Measurements from ENCODE around the gene LRRC73.
A peak's percentile ranks its signal among the peaks of the same experiment; 100 is the strongest.
"Not testable (repeated sequence)": the region's sequence is repeated elsewhere in the genome, so short reads cannot be mapped to it uniquely, and the experiment has no call there.

LRRC73 gene

DNA sequence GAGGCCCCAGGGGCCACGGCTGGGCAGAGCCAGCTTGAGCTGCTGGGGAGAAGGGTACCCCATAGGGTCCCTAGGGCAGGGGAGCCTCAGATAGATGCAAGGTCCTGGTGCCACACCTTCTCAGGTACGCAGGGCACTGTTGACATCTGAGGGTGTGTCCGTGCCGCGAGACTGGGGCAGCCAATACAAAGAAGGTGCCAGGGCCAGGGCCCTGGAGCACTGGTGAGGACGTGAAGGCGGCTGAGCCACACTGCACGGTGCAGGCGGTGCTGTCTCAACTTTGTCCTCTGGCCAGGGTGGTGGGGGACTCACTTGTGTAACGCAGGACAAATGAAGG, 649 bp upstream of the LRRC73 start:
- DNase-seq: no peak

DNA sequence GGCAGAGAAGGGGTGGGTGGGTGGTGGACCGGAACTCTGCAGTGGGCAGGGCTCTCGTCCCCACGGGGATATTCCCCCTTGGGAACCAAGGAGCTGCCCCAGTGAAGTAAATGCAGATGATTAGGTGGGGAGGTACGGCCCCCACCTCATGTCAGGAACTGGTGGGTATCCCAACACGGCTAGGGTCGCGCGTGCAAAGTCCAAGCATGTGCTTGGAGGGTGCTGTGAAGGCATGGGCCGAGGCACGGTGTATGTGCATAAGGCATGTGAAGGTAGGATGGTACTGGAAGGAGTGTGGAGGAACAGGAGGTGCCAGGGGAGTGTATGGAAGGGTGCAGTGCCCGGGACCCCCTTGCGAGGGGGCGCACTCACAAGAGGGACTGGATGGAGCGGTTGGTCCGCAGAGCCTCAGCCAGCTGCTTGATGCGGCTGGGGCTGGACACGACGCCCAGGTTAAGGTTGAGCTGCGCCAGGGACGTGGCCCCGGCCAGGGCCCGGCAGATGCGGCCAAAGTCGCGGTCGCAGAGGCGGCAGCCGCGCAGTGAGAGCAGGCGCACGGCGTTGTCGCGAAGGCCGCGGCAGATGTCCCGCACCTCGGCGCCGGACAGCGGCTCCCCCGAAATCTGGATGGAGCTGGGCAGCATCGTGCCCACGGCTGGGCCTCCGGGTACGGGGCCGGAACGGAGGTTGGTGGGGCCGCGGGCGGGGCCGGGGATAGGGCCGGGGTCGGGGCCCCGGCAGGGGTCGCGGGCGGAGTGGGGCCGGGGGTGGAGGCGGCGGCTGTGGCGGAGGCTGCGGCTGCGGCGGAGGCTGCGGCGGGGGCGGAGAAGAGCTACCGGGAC, 783 bp downstream of the LRRC73 start:
- DNase-seq: no peak

DNA sequence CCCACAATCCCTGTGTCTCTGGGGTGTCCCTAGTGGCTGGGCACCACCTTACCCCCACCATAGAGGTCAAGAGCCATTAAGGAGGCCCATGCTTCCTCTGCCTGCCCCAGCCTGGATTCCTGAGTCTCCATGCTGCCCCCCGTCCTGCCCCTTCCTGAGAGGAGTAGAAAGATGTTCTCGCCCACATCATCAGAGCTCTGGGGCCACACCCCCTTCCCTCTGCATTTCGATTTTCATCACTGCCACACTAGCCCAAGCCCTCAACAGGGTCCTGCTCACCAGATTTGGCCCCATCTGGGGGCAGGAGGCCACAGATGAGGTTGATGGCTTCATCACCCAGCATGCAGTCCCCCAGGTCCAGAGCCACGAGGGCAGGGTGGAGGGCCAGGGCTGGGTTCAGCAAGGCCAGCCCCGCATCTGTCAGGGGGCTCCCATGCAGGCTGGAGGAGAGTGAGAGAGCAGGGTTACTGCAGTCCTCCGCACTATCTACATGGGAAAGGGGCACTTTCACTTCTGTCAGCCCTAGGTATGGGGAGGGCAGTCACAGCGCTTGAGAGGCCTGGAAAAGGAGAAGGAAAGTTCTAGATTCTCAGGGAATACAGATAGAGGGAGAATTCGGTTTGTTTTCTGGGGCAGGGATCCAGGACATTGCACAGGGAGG, 1.5 kb downstream of the LRRC73 start:
- no peak for DNase-seq

DNA sequence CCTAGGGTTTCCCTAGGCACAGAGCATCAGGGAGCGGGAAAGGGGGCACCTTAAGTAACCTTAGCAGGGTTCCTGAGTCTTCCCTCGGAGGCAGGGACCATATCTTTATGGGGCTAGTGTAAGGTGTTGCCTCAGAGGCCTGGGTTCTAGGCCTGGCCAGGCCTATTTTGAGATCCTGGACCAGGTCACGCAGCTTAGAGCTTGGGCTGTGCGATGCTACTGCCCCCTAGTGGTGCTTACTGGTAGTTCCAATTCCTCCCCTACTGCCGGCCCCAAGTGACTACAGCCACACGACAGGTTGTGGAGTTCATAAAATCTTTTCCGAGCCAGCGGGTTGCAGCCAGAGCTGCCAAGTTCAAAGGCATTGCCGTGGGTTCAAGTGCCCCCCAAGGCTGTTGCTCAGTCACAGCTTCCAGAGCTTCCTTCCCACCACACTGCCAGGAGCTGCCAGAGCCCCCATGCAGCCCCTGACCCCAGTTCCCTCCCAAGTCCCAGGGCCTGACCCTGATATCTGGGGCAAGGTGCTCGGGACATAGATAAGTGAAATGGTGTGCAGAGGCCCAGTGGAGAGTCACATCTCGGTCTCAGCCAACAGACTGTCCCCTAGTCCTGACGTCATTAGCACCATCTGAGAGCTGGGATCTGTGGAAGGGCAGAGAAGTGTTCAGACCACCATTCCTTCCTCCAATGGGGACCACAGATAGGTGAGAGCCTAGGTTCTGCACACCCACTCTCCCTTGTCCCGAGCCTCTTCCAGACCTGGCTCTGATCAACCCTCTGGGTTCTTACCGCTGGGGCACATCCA, 3.3 kb downstream of the LRRC73 start:
- DNase-seq: peak; percentile 76

DNA sequence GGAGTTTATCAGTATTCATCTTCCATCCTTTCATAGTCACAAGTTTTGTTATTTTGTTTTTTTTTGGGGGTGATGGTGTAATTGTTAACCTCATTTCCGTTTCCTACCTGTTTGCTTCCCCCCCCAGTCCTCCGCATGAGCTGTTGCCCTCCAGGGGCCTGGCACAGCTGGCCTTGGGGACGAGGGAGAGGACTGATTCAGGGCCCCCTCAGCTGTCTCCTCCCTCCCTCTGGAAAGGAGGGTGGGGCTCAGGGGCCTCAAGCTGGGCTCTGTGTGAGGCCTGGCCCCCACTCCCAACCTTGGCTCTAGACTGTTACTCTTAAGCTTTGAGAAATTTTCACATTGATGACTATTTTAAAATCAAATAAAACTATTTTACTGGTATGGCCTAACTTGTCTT, 4.0 kb downstream of the LRRC73 start:
- DNase-seq: no peak

DNA sequence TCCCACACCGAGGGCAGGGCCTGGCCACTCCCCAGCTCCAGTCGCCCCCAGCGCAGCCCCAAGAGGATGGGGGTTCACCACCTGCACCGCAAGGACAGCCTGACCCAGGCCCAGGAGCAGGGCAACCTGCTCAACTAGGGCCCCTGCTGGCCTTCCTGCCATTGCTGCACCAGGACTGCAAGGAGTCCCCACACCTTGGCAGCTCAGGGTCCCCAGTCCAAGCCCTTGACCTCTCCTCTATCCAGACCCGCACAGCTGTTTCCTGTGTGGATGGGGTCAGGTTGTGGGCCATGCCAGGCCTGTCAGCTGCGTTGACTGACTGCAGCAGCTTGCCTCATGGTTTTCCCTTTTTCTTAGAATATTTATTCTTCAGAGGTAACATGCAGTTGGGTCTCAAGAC, 4.4 kb downstream of the LRRC73 start:
- DNase-seq: no peak

DNA sequence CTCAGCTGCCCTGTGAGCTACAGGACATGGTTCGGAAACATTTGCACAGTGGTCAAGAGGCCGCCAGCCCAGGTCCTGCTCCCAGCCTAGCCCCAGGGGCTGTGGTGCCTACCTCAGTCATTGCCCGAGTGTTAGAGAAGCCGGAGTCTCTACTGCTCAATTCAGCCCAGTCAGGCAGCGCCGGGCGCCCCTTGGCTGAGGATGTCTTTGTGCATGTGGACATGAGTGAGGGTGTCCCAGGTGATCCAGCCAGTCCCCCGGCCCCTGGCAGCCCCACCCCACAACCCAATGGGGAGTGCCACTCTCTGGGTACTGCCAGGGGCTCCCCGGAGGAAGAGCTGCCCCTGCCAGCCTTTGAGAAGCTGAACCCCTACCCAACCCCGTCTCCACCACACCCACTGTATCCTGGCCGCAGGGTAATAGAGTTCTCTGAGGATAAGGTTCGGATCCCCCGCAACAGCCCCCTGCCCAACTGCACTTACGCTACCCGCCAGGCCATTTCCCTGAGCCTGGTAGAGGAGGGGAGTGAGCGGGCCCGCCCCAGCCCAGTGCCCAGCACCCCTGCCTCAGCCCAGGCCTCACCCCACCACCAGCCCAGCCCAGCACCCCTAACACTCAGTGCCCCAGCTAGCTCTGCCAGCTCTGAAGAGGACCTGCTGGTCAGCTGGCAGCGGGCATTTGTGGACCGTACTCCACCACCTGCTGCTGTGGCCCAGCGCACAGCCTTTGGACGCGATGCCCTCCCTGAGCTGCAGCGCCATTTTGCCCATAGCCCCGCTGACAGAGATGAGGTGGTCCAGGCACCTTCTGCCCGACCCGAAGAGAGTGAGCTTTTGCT, 5.2 kb downstream of the LRRC73 start:
- DNase-seq: no peak

DNA sequence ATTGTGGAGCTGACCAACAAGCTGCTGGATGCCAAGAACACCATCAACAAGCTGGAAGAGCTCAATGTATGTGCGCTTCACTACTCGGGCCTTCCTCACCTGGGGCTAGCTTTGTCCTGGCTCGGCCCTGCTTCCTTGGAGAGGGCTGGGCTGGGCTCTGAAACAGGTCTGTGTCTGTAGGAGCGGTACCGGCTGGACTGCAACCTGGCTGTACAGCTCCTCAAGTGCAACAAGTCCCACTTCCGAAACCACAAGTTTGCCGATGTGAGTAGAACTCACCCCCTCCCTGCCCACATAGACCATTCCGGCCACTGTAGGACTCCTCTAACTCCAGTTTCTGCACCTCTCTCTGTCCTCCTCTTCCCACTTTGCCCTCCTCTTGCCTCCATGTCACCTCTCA, 6.7 kb downstream of the LRRC73 start:
- no peak for DNase-seq

DNA sequence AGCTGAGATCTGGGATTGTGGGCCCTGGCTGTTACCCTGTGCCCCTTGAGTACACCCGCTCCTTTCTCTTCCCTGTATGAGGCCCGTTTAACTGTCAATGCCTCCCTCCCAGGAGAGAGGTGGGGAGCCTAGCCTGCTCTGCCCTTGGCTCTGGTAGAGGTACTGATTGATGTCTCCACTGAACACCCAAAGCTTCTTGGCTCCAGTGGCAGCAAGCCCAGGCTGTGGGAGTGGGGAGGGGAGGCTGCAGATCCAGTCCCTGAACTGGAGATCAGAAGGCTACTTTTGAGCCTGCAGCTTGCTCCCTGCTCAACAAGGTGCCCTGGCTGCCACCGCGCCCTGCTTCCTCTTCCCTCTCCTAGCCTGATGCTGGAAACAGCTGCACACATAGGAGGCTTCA, 7.5 kb downstream of the LRRC73 start:
- no peak for DNase-seq

DNA sequence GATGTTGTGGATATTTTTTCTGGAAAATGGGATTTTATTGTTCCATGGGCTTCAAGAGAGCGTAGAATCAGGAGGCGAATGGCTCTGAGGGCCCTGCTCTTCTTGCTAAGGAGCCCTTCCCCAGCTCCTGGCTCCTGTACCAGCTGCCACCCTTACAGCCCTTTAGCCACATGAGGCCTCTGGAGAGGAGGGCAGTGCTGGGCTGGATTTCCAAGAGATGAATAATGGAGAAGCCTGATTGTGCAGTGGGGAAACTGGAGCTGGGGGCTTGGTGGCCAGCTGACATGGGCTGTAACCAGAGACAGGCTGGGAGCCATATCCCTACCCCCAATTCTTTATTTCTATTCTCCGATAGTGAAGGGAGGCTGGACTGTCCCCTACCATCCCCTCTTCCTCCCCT, 9.2 kb downstream of the LRRC73 start:
- DNase-seq: no peak

DNA sequence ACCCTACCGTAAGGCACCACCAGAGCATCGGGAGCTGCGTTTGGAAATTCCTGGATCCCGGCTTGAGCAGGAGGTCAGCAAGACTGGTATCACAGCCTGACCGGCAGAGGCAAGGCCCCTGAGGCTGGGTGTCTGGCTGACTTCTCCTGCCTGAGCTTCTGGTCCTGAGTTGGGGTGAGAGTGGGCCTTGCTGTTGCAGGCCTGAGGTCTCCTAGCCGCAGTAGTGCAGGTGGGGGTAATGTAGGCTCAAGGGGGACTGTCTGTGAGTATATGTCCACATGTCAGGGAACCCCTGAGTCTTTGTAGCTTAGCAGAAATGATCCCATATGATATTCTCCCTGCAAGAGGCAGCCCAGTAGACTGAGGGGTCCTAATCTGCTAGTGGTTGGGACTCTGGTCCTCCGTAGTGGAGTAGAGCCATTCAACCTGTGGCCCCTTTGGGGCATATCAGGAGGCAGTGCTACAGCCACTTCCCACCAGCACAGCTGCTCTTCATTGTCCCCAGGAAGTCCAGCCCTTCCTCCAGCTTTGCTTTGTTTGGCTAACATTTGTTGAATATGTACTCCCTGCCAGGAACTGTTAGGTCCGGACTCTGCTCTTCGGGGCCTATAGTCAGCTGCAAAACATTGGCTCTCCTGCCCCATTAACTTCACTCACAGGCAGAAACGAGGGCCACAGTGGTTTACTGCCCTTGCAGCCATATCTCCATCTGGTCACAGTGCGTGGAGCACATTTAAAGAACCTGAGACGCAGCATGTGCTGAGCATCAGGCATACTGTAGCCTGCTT, 10.9 kb downstream of the LRRC73 start:
- DNase-seq: no peak

DNA sequence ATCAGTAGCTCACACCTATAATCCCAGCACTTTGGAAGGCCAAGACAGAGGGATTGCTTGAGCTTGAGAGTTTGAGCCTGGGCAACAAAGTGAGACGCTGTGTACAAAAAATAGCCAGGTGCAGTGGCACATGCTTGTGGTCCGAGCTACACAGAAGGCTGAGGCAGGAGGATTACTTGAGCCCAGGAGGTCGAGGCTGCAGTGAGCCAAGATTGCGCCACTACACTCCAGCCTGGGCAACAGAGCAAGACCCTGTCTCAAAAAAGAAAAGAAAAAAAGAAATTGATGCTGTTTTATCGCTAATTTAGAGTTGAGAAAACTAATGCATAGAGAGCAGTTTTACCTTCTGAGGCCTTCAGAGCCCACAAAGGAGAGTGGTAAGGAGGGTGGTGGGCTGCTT, 11.9 kb downstream of the LRRC73 start:
- not testable (repeated sequence) for DNase-seq

DNA sequence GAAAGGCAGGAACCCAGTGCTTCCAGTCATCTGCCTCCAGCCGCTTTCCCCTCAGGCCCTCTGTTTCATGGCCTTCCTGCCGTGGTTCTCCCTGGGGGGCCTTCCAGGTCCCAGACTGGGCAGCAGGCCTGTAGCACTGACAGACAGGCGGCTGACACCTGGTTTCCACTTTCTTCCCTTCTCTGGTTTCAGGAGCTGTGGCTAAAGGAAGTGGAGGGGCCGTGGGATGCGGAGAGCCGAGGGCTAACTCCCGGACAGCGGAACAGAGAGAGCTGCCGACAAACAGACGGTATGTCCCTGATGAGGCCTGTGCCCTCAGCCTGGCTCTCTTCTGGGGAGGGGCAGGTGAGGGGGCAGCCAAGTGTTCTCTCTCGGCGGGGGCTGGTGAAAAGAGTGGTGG, 12.5 kb downstream of the LRRC73 start:
- DNase-seq: no peak

DNA sequence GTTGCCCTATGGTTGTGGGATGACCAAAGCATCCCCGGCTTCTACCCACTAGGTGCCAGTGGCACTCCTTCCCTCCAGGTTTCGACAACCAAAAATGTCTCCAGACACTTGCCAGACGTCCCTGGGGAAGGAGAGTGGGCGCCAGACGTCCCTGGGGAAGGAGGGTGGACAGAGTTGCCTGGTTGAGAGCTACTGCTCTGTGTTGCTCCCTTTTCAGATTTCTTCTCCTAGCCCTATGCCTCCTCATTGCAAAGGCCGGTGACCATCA, 13.1 kb downstream of the LRRC73 start:
- DNase-seq: no peak

DNA sequence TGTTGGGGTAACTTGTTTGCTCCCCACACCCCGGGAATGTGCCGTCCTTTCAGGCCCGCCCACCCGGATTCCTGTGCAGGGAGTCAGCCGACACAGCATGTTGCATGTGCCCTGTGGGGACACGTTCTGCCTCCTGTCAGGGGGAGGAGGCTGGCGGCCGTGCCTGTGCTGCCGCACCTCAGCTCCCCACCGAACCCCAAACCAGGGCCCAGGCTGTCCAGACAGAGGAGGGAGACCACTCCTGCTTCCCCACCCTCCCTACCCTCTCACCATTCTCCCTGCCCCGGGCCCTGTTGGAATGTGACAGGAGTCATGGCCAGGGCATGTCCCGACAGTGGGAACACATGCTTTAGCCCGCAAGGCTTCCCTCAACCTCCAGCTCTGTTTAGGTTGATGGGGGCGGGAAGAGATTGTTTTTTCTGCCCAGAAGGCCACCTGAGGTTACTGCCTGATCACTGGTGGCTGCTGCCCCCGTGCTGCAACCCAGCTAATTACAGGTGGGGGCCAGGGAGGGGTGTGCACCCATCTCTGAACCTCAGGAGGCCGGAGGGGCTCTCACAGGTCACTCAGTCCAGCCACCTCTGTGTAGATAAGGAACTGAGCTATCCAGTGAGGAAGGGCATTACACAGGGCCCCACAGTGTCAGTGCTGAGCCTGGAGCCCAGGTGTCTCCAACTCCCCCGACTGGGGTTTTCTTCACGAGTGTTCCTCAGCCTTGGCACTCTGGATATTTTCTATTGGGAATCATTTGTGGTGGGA, 13.6 kb downstream of the LRRC73 start:
- no peak for DNase-seq

DNA sequence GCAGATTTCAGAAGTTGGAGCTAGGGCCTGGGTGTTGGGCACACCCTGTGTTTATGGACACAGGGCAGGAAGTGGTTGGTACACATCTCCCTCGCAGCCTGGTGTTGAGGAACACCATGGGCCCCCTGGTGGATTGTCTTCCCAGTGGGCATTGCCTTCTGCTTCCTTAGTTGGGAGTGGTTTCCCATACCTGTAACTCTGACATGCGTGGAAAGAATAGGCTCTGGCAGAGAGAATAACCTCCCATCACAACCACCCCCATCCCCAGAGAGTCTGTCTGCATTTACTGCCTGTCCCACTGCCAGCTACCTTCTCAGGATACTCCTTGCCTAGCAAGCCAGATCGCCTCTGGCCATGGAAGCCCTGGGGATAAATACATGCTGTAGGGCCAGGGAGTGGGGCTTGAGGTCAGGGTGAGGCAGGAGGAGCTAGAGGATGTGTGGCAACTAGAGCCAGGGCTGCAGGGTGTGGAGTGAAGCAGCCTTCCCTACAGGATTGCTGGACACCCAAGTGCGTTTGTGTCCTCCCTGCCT, 14.7 kb downstream of the LRRC73 start:
- peak; percentile 31 for DNase-seq

DNA sequence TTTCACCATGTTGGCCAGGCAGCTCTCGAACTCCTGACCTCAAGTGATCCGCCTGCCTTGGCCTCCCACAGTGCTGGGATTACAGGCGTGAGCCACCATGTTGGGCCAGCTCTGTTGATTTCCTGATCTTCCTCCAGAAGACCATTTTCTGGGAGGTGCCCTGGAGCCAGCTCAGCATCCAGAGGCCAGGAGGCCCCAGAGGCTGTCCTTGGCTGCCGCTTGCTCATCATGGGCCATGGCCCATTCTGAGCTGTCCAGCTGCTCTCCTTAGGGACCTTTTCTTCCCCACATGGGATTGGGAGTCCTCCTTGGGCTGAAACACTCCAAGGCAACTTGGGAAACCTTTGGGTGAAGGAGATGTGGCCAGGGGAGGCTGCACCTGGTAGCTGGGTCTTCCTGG, 15.4 kb downstream of the LRRC73 start:
- no peak for DNase-seq

DNA sequence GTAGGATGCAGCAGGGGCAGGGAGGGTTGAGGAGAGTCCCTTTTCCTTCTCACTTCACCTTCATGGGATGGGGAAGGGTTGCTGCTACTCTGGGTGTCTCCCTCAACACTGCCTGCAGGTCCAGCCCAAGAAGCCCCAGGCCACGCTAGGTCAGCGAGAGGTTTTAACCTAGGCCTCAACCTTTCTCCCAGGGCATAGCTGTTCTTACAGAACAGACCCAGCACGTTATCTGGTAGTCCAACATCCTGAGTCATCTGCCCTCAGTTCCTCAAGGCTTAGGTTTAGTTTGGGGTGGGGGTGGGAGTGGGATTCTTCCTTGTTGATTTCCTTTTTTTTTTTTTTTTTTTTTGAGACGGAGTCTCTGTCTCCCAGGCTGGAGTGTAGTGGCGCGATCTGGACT, 15.8 kb downstream of the LRRC73 start:
- no peak for DNase-seq

DNA sequence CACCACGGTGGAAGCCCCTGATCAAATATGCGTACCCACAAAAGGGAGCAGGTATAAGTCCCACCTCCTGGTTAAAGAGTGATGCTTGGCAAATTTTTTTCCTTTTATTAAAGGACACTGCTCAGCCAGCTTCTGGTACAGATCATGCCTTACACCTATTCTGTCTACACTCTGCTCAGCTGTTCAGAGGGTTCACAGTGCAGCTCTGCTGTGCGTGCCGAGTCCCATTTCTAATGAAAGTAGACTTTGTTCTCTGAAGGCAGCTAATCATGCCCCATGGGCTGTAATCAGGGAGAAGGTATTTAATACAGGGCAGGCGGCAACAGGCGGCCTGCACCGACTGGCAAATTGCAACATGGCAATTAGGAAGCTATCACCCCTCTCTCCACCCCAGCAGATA, 16.3 kb downstream of the LRRC73 start:
- DNase-seq: no peak

DNA sequence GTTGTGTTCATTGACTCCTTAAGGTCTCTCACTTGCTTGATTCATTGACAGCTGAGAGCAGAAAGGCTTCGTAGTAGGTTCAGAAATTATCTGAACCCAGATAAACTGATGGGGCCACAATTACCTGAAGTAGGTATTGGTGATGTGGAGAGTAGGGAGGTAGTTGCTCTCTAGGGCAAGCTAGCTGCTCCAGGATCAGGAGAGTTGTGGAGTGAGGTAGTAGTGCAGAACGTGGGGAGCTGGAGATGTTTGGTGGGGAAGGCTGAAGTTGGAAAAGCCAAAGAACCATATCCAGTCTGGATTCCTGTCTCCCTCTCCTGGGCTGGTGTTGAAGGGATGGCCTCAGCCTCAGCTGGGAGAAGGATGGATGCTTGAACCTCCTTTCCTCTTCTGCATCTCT, 16.9 kb downstream of the LRRC73 start:
- DNase-seq: no peak

DNA sequence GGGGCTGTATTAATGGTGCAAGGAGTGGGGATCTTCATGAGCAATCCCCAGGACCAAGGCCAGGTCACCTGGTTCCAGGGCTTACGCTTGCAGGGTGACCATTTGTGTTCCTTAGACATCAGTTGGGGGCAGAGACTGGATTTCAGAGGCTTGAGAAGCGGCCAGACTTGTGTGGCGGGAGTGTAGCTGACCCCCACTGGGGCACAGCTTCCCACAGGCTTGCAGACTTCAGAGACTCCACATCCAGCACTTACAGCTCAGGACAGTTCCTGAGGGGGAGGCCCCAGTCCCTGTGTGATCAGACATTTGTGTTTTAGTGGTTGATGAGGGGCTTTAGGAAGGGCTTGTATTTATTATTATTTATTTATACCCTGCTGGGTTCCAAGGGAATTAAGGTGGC, 17.5 kb downstream of the LRRC73 start:
- no peak for DNase-seq
